ENCODE measurements around the gene FCHSD2.

The FCHSD2 gene

DNA sequence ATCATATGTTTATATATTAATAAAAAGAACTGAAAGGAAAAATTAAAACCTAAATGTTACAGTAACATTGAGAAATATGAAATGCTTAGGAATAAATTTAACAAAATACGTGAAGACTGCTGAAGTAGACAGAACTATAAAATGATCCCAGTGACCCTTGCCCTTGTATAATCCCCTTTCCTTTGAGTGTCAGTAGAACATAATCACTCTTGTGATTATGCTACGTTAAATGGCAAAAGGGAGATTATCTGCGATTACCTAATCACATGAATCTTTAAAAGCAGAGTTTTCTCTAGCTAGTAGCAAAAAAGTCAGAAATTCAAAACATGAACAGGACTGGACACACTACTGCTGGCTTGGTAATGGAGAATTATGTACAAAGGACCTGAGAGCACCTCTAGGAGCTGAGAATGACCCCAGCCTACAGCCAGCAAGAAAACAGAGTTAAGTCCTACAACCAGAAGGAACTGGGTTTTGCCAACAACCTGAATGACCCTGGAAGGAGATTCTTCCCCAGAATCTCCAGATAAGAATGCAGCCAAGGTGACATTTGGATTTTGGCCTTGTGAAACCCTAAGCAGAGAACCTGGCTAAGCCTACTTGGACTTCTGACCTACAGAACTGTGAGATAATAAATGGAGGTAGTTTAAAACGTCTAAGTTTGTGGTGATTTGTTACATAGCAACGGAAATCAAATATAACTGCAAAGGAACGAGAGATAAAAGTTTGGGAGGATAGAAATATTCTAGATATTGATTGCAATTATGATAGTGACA lies 170.7 kb downstream of the FCHSD2 start:
- 100% methylated on average over 1 to 3 of the region's 6 CpGs for WGBS, 2 experiments (ENCODE audit: insufficient coverage in 2 of 2)
- Histone ChIP-seq H3K4me1 (ENCODE audit: control insufficient read depth, insufficient read depth, low read length, poor library complexity, severe bottlenecking) (no peaks in the 10 kb centered on the region), H3K36me3 (ENCODE audit: control insufficient read depth, insufficient read depth, low read length) (peaks cover 10% of the 10 kb centered on the region), H3K4me3 (ENCODE audit: extremely low read depth, insufficient read depth, low read length, poor library complexity, severe bottlenecking) (no peak overlapping the region), H3K27ac (ENCODE audit: low read depth, low read length, severe bottlenecking) (no peak overlapping the region), H3K9me3 (ENCODE audit: control insufficient read depth, low read length) (peaks cover 4% of the 10 kb centered on the region)

DNA sequence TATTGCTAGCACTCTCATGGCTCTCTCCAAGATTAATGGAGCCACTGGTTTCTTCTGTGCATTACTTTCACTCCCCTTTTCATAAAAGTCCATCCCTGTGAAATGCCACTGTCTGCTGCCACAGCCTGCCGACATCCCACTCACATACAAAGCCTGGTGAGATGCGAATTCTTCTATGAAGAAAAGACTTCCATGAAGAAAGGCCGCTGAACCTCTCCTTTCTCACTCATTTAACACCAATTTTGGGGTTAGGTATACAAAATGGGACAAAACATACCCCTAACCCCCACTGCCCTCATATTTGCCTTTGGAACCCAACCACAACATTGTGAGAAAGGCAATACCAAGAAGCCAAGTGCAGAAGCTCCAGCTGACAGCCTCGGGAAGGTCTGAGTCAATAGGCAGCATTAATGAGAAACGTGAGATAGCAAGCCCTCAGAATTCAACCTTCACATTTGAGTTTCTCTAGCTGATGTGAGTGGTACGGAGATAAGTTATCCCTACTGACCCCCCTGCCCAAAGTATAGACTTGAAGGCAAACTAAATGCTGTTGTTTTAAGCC lies 171.5 kb downstream of the FCHSD2 start:
- H3K4me1 ChIP-seq (ENCODE audit: control insufficient read depth, insufficient read depth, low read length, poor library complexity, severe bottlenecking) = no peaks in the 10 kb centered on the region
- H3K4me3 ChIP-seq (ENCODE audit: extremely low read depth, insufficient read depth, low read length, poor library complexity, severe bottlenecking) = no peak overlapping the region
- 83 to 97% methylated on average over 1 to 5 of the region's 6 CpGs for WGBS, 2 experiments (ENCODE audit: insufficient coverage in 2 of 2)
- no peaks in the 10 kb centered on the region for H3K9me3 ChIP-seq (ENCODE audit: control insufficient read depth, low read length)
- peaks cover 10% of the 10 kb centered on the region for H3K36me3 ChIP-seq (ENCODE audit: control insufficient read depth, insufficient read depth, low read length)
- H3K27ac ChIP-seq (ENCODE audit: low read depth, low read length, severe bottlenecking) = no peak overlapping the region

DNA sequence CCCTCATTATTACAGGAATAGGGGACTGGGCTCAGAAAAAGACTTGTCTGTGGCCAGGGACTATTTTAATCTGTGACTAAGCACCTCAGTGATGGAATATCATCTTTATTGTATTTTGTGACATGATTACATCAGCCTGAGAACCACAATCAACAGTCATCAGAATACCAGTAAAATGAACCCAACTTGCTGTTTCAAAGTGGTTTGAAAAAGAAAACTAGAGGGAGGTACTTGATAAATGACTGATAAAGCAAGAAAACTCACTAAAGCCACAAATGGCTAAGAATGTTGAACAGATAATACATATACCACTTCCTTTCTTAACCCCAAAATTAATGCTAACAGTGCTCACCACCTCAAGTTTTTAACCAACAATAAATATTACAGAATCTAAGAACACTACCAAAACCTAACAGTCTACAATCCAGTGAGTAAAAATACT lies 172.2 kb downstream of the FCHSD2 start:
- H3K27ac ChIP-seq (ENCODE audit: low read depth, low read length, severe bottlenecking) = no peak overlapping the region
- H3K36me3 ChIP-seq (ENCODE audit: control insufficient read depth, insufficient read depth, low read length) = peaks cover 10% of the 10 kb centered on the region

DNA sequence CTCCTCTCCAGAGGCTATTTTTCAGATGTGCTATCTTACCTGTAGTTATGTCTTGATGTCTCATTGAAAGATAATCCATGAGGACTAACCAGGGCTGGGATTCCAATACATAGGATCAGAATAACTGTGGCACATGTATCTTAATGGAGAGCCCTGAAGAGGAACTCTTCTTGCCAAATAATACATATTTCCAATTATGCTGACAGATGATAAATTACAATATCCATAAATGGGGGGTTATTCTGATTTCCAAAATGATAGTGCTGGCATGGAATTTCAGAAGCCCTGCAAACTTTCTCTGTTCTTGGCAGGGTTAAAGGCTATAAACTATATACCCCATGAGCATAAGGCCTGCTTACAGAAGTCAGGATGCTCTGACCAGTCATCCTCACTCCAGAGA lies 173.7 kb downstream of the FCHSD2 start:
- peaks cover 7% of the 10 kb centered on the region for H3K36me3 ChIP-seq (ENCODE audit: control insufficient read depth, insufficient read depth, low read length)
- no peak overlapping the region for H3K4me3 ChIP-seq (ENCODE audit: extremely low read depth, insufficient read depth, low read length, poor library complexity, severe bottlenecking)
- no peak overlapping the region for H3K27ac ChIP-seq (ENCODE audit: low read depth, low read length, severe bottlenecking)
- H3K9me3 ChIP-seq (ENCODE audit: control insufficient read depth, low read length) = no peaks in the 10 kb centered on the region
- no peaks in the 10 kb centered on the region for H3K4me1 ChIP-seq (ENCODE audit: control insufficient read depth, insufficient read depth, low read length, poor library complexity, severe bottlenecking)

More for the DNA sequence above, 172.2 kb downstream of the FCHSD2 start:
- H3K4me1 ChIP-seq (ENCODE audit: control insufficient read depth, insufficient read depth, low read length, poor library complexity, severe bottlenecking) = no peaks in the 10 kb centered on the region
- no peak overlapping the region for H3K4me3 ChIP-seq (ENCODE audit: extremely low read depth, insufficient read depth, low read length, poor library complexity, severe bottlenecking)
- no peaks in the 10 kb centered on the region for H3K9me3 ChIP-seq (ENCODE audit: control insufficient read depth, low read length)

DNA sequence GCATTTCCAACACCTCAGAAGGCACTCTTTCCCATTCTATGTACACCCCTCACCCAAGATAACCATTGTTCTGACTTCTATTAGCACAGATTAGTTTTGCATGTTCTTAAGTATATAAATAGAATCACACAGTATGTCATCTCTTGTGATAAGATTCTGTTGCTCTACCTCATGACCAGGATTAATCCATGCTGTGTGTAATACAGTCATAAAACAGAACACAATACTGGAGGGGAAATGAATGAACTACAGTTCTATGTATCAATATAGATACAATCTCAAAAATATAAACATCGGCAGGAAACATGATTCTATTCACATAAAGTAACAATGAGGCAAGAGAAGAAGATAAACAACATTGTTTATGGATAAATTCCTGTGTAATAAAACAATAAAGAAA lies 176.4 kb downstream of the FCHSD2 start:
- no peaks in the 10 kb centered on the region for H3K4me1 ChIP-seq (ENCODE audit: control insufficient read depth, insufficient read depth, low read length, poor library complexity, severe bottlenecking)
- no peaks in the 10 kb centered on the region for H3K9me3 ChIP-seq (ENCODE audit: control insufficient read depth, low read length)
- no peak overlapping the region for H3K27ac ChIP-seq (ENCODE audit: low read depth, low read length, severe bottlenecking)
- peaks cover 5% of the 10 kb centered on the region for H3K36me3 ChIP-seq (ENCODE audit: control insufficient read depth, insufficient read depth, low read length)
- no CpG with 5 or more reads among the region's 1 CpG for WGBS, 2 experiments (ENCODE audit: insufficient coverage in 2 of 2)
- H3K4me3 ChIP-seq (ENCODE audit: extremely low read depth, insufficient read depth, low read length, poor library complexity, severe bottlenecking) = no peak overlapping the region

GRCh38 chr11:72962717-72963116 lies 179.4 kb downstream of the FCHSD2 start:
- Histone ChIP-seq H3K36me3 (ENCODE audit: control insufficient read depth, insufficient read depth, low read length) (peaks cover 2% of the 10 kb centered on the region), H3K9me3 (ENCODE audit: control insufficient read depth, low read length) (no peaks in the 10 kb centered on the region), H3K4me1 (ENCODE audit: control insufficient read depth, insufficient read depth, low read length, poor library complexity, severe bottlenecking) (no peaks in the 10 kb centered on the region), H3K4me3 (ENCODE audit: extremely low read depth, insufficient read depth, low read length, poor library complexity, severe bottlenecking) (no peak overlapping the region), H3K27ac (ENCODE audit: low read depth, low read length, severe bottlenecking) (no peak overlapping the region)

DNA sequence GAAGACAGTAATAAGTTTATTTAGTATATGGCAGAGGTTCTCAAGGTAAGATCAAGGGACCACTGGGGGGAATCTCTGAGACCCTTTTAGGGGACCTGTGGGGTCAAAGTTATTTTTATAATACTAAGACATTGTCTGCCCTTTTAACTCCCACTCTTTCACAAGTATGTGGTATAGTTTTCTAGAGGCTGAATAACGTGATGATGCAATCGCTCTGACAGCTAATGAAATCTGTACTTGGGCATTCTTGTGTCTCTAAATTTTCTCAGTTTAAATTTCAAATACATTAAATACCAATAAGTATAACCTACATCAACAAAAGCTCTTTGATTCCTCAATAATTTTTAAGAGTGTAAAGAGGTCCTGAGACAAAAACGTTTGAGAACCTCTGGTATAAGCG lies 180.0 kb downstream of the FCHSD2 start:
- H3K4me1 ChIP-seq (ENCODE audit: control insufficient read depth, insufficient read depth, low read length, poor library complexity, severe bottlenecking) = no peaks in the 10 kb centered on the region
- no CpG with 5 or more reads among the region's 4 CpGs for WGBS, 2 experiments (ENCODE audit: insufficient coverage in 2 of 2)
- no peaks in the 10 kb centered on the region for H3K36me3 ChIP-seq (ENCODE audit: control insufficient read depth, insufficient read depth, low read length)
- no peak overlapping the region for H3K4me3 ChIP-seq (ENCODE audit: extremely low read depth, insufficient read depth, low read length, poor library complexity, severe bottlenecking)
- H3K9me3 ChIP-seq (ENCODE audit: control insufficient read depth, low read length) = no peaks in the 10 kb centered on the region
- no peak overlapping the region for H3K27ac ChIP-seq (ENCODE audit: low read depth, low read length, severe bottlenecking)

DNA sequence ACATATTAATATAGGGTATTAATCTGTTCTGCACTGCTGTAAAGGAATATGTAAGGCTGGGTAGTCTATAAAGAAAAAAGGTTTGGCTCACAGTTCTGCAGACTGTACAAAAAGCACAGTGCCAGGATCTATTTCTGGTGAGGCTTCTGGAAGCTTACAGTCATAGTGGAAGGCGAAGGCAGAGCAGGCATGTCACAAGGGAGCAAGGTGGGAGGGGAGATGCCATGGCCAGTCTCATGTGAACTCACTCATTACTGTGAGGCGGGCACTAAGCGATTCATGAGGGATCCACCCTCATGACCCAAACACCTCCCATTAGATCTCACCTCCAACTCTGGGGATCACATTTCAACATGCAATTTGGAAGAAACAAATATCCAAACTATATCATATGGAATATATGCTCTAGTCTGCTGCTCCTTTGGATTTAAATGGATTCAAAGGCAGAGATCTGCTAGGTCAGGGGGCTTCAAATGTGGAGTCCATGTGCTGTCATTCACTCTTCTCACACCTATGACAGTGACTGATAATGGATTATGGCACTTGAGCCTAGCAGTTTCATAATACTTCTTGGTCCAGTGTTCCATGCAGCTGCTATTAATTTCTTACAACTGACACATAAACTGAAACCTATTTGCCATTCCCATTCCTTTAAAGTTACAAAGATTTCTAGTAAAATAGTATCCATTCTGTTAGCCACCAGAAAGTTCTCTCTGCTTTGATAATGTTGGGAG lies 182.0 kb downstream of the FCHSD2 start:
- Histone ChIP-seq H3K4me3 (ENCODE audit: extremely low read depth, insufficient read depth, low read length, poor library complexity, severe bottlenecking) (no peak overlapping the region), H3K9me3 (ENCODE audit: control insufficient read depth, low read length) (no peaks in the 10 kb centered on the region)
- 96 to 100% methylated on average over 1 to 3 of the region's 3 CpGs for WGBS, 2 experiments (ENCODE audit: insufficient coverage in 2 of 2)

DNA sequence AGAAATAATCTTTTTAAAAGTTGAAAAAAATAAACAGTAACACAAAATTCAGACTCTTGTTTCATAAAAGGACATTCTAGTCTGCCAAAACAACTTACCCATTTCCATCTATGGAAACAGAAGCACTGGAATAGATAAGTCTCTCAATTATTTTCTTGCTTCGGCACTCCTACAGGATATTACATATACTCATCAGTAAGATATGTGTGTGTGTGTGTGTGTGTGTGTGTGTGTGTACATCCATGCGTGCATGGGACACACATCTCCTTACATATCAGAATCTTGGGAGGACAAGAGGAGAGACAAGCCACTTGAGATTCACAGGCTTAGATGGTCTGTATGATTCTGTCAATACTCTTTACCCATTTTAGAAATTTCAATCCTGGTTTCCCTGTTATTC lies 183.3 kb downstream of the FCHSD2 start:
- Histone ChIP-seq H3K4me1 (ENCODE audit: control insufficient read depth, insufficient read depth, low read length, poor library complexity, severe bottlenecking) (peaks cover 7% of the 10 kb centered on the region), H3K36me3 (ENCODE audit: control insufficient read depth, insufficient read depth, low read length) (no peaks in the 10 kb centered on the region), H3K9me3 (ENCODE audit: control insufficient read depth, low read length) (no peaks in the 10 kb centered on the region), H3K27ac (ENCODE audit: low read depth, low read length, severe bottlenecking) (no peak overlapping the region), H3K4me3 (ENCODE audit: extremely low read depth, insufficient read depth, low read length, poor library complexity, severe bottlenecking) (no peak overlapping the region)
- WGBS, 2 experiments (ENCODE audit: insufficient coverage in 2 of 2) = no CpG with 5 or more reads among the region's 2 CpGs

More for the DNA sequence above, 182.0 kb downstream of the FCHSD2 start:
- H3K27ac ChIP-seq (ENCODE audit: low read depth, low read length, severe bottlenecking) = no peak overlapping the region
- no peaks in the 10 kb centered on the region for H3K36me3 ChIP-seq (ENCODE audit: control insufficient read depth, insufficient read depth, low read length)
- H3K4me1 ChIP-seq (ENCODE audit: control insufficient read depth, insufficient read depth, low read length, poor library complexity, severe bottlenecking) = peaks cover 7% of the 10 kb centered on the region

GRCh38 chr11:72955466-72955865 lies 186.7 kb downstream of the FCHSD2 start:
- no peaks in the 10 kb centered on the region for H3K36me3 ChIP-seq (ENCODE audit: control insufficient read depth, insufficient read depth, low read length)
- no peaks in the 10 kb centered on the region for H3K9me3 ChIP-seq (ENCODE audit: control insufficient read depth, low read length)
- 88 to 100% methylated on average over 1 of the region's 1 CpG for WGBS, 2 experiments (ENCODE audit: insufficient coverage in 2 of 2)
- H3K4me3 ChIP-seq (ENCODE audit: extremely low read depth, insufficient read depth, low read length, poor library complexity, severe bottlenecking) = no peak overlapping the region
- H3K27ac ChIP-seq (ENCODE audit: low read depth, low read length, severe bottlenecking) = peak overlapping the region; percentile 12
- peaks cover 7% of the 10 kb centered on the region for H3K4me1 ChIP-seq (ENCODE audit: control insufficient read depth, insufficient read depth, low read length, poor library complexity, severe bottlenecking)

- H3K27ac ChIP-seq (ENCODE audit: low read depth, low read length, severe bottlenecking) = no peak overlapping the region
- WGBS, 2 experiments (ENCODE audit: insufficient coverage in 2 of 2) = 100% methylated on average over 1 of the region's 3 CpGs; no CpG with 5 or more reads in 1 of the 2 experiments
- no peaks in the 10 kb centered on the region for H3K36me3 ChIP-seq (ENCODE audit: control insufficient read depth, insufficient read depth, low read length)
- peaks cover 7% of the 10 kb centered on the region for H3K4me1 ChIP-seq (ENCODE audit: control insufficient read depth, insufficient read depth, low read length, poor library complexity, severe bottlenecking)
- H3K9me3 ChIP-seq (ENCODE audit: control insufficient read depth, low read length) = no peaks in the 10 kb centered on the region
- H3K4me3 ChIP-seq (ENCODE audit: extremely low read depth, insufficient read depth, low read length, poor library complexity, severe bottlenecking) = no peak overlapping the region
Measured at GRCh38 chr11:72954860-72955259, 187.3 kb downstream of the FCHSD2 start.
